Gastroesophageal sphincter (tissue), 4 donors: ENCODE results near the gene PDF. TPM values are rescaled to one million over a fixed set of nuclear protein-coding genes. Genes with fewer than 3 reads are reported as not detected.

Experiments
- ATAC-seq: fragments of 150-250 bp; one replicate; pipeline ENCODE4 v1.9.1; 2016; ENCODE audit warnings: mild to moderate bottlenecking, moderate library complexity
- H3K27ac ChIP-seq, 4 donors: fragments of 200-600 bp; sonication (generic) in 3 of 4; 1 replicate in 3 of 4; 2 replicates in 1 of 4; pipeline ENCODE4 v1.5.1; 2016 to 2019
- H3K27me3 ChIP-seq: fragments of 200-600 bp; sonication (generic); one replicate; pipeline ENCODE4 v1.5.1; 2019
- H3K36me3 ChIP-seq, 2 donors: fragments of 200-600 bp; sonication (generic); one replicate each; pipeline ENCODE4 v1.5.1; 2019; ENCODE audit warnings: control low read depth in 1 of 2
- H3K4me1 ChIP-seq, 3 donors: fragments of 200-600 bp; sonication (generic); 1 replicate in 2 of 3; 2 replicates in 1 of 3; pipeline ENCODE4 v1.5.1; 2016 to 2019; ENCODE audit warnings: control low read depth in 2 of 3
- H3K4me3 ChIP-seq, 2 donors: fragments of 200-600 bp; sonication (generic); one replicate each; pipeline ENCODE4 v1.5.1; 2019; ENCODE audit warnings: mild to moderate bottlenecking in 1 of 2, moderate library complexity in 1 of 2
- H3K9me3 ChIP-seq, 3 donors: fragments of 200-600 bp; sonication (generic); one replicate each; pipeline ENCODE4 v1.5.1; 2017 to 2019; ENCODE audit warnings: control low read depth in 2 of 3
- EP300 ChIP-seq: sonication (generic); formaldehyde crosslinking; IDR thresholded peaks from one replicate; pipeline ENCODE4 v1.6.1; 2017; ENCODE audit warnings: antibody characterized with exemption, mild to moderate bottlenecking
- POLR2A ChIP-seq, 2 donors: fragments of 450-650 bp; IDR thresholded peaks; one replicate each; pipeline ENCODE4 v1.6.1; 2017; ENCODE audit warnings: antibody characterized with exemption in 2 of 2, mild to moderate bottlenecking in 2 of 2, moderate library complexity in 1 of 2
- POLR2AphosphoS5 ChIP-seq: sonication (generic); formaldehyde crosslinking; IDR thresholded peaks from one replicate; pipeline ENCODE4 v1.6.1; 2017; ENCODE audit warnings: antibody characterized with exemption
- WGBS, 2 donors: methylation state at CpG; one replicate each; pipeline ENCODE4 v1.1.5; 2018; ENCODE audit warnings: low coverage in 1 of 2; 5-methylcytosine and 5-hydroxymethylcytosine counted together
- total RNA-seq, 4 donors: library from RNA; depleted of rRNA; stranded (reverse); fragments of >200 nt; gene quantifications; one replicate each; pipeline ENCODE4 v1.1.0, GENCODE V29; 2016
- TF ChIP-seq, protein P1 (sequence below), 4 experiments: fragments of 200-600 bp in 2 of 4; fragments of 450-650 bp in 2 of 4; sonication (generic) in 1 of 4; IDR thresholded peaks; one replicate each; pipeline ENCODE4 v1.5.1; 2017 to 2019; ENCODE audit warnings: antibody characterized with exemption in 4 of 4, mild to moderate bottlenecking in 2 of 4, moderate library complexity in 2 of 4

Gene PDF
- total RNA-seq, 4 donors from 2014 or later, result 0.49 to 16.0 (median 13.7) TPM

DNA sequence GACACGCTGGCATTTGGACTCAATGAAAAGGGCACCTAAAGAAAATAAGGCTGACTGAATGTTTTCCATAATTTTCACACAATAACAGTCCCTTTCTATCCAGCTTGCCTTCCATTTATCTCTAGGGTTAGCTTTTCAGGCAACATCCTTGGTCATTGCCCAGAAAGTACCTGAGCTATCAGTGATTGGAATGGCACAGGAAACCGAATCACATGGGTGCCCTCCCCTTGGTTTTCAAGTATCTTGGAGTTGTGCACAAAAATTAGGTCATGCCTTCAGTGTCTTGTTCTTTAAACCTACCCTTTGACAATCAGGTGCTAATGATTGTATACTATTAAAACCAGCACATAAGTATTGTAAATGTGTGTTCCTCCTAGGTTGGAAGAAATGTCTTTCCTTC is 22.5 kb downstream of the PDF start:
- Histone ChIP-seq H3K4me1 (peaks cover 0 to 19% (median 12%) of the 10 kb centered on the region in 3 donors), H3K9me3 (no peaks in the 10 kb centered on the region), H3K27me3 (no peaks in the 10 kb centered on the region), H3K4me3 (no peak overlapping the region), H3K36me3 (peaks cover 2 to 22% of the 10 kb centered on the region in 2 donors), H3K27ac (no peak overlapping the region)
- no peak for TF ChIP-seq POLR2A (IDR thresholded peaks at IDR 0.05)
- no peak for TF ChIP-seq POLR2AphosphoS5
- TF ChIP-seq EP300, result no peak
- TF ChIP-seq, protein P1, sequence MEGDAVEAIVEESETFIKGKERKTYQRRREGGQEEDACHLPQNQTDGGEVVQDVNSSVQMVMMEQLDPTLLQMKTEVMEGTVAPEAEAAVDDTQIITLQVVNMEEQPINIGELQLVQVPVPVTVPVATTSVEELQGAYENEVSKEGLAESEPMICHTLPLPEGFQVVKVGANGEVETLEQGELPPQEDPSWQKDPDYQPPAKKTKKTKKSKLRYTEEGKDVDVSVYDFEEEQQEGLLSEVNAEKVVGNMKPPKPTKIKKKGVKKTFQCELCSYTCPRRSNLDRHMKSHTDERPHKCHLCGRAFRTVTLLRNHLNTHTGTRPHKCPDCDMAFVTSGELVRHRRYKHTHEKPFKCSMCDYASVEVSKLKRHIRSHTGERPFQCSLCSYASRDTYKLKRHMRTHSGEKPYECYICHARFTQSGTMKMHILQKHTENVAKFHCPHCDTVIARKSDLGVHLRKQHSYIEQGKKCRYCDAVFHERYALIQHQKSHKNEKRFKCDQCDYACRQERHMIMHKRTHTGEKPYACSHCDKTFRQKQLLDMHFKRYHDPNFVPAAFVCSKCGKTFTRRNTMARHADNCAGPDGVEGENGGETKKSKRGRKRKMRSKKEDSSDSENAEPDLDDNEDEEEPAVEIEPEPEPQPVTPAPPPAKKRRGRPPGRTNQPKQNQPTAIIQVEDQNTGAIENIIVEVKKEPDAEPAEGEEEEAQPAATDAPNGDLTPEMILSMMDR (IDR thresholded peaks at IDR 0.05), result no peak
- no peak for ATAC-seq
- 68 to 94% methylated on average over 1 to 2 of the region's 2 CpGs for WGBS, 2 donors

DNA sequence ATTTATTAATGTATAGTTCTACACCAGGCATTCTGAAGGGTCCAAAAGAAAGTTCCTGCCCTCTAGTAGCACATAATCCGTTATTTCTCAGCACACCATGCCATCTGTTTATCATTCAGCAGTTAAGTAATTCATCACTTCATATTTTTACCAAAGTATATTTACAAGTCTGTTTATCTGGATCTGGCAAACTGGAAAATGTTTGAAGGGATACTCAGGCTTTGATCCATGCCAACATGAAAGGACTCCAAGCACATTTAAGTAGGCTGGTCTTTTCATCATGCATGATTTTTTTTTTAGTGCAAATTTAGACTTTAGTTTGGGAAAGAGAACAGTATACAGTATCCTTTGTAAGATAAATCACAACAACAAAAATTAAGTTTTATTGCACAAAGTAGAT is 23.3 kb downstream of the PDF start:
- Histone ChIP-seq H3K36me3 (peaks cover 2 to 26% of the 10 kb centered on the region in 2 donors), H3K27me3 (no peaks in the 10 kb centered on the region), H3K4me1 (peaks cover 0 to 11% (median 4%) of the 10 kb centered on the region in 3 donors), H3K27ac (no peak overlapping the region), H3K9me3 (no peaks in the 10 kb centered on the region), H3K4me3 (no peak overlapping the region)
- TF ChIP-seq POLR2A (IDR thresholded peaks at IDR 0.05), result no peak
- no peak for TF ChIP-seq EP300
- TF ChIP-seq, protein P1 (IDR thresholded peaks at IDR 0.05), result no peak
- TF ChIP-seq POLR2AphosphoS5, result no peak
- WGBS, 2 donors, result 67 to 86% methylated on average over 1 of the region's 1 CpG
- no peak for ATAC-seq

DNA sequence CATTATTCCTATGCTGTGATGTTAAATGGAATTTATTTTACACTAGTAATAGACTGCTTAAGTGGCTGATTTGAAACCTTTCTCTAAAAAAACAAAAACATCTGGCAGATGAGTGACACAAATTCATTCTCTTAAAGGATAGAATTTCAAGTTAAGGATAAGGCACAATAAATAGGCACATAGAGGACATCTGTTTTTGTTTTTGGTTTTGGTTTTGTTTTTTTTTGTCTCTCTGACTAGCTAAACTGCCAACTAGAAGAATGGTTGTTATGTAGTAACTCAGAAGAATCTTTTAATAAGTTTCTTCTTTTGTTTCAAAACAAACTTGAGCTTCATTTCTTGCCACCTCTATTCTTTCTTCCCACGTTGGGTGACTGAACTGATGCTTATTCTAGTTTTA is 24.4 kb downstream of the PDF start:
- no peaks in the 10 kb centered on the region for H3K27me3 ChIP-seq
- peaks cover 2 to 35% of the 10 kb centered on the region in 2 donors for H3K36me3 ChIP-seq
- H3K4me1 ChIP-seq, result peaks cover 0 to 7% (median 4%) of the 10 kb centered on the region in 3 donors
- no peak overlapping the region for H3K27ac ChIP-seq
- no peak for ATAC-seq
- TF ChIP-seq, protein P1 (IDR thresholded peaks at IDR 0.05), result no peak
- TF ChIP-seq POLR2A (IDR thresholded peaks at IDR 0.05), result no peak
- no peak for TF ChIP-seq POLR2AphosphoS5
- no peak for TF ChIP-seq EP300
- no peak overlapping the region for H3K4me3 ChIP-seq
- WGBS, 2 donors, result 50 to 67% methylated on average over 1 of the region's 1 CpG
- H3K9me3 ChIP-seq, result no peaks in the 10 kb centered on the region

DNA sequence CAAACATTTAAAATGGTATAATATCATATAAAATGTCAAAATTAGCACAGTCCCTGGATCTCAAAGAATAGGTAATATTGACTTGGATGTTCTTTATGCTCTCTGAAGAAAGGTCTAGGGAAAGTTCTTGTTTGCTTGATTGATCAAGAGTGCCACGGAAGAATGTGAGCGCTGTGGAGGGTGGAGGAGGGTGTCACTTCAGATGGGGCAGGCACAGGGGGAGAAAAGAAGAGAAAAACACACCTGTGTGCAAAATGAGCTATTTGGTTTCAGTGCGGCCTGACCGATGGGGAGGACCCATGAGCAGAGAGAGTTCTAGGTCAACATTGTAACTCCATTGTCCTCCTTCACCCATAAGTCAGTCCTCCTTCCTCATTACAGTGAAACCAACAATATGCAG is 28.1 kb downstream of the PDF start:
- H3K9me3 ChIP-seq, result no peaks in the 10 kb centered on the region
- no peaks in the 10 kb centered on the region for H3K27me3 ChIP-seq
- no peak for ATAC-seq
- H3K36me3 ChIP-seq, result peaks cover 2 to 69% of the 10 kb centered on the region in 2 donors
- no peaks in the 10 kb centered on the region for H3K4me1 ChIP-seq
- WGBS, 2 donors, result 86 to 98% methylated on average over 2 to 4 of the region's 4 CpGs
- no peak overlapping the region for H3K27ac ChIP-seq
- TF ChIP-seq, protein P1 (IDR thresholded peaks at IDR 0.05), result no peak
- TF ChIP-seq POLR2A (IDR thresholded peaks at IDR 0.05) (no peak), EP300 (no peak), POLR2AphosphoS5 (no peak)
- H3K4me3 ChIP-seq, result no peak overlapping the region

DNA sequence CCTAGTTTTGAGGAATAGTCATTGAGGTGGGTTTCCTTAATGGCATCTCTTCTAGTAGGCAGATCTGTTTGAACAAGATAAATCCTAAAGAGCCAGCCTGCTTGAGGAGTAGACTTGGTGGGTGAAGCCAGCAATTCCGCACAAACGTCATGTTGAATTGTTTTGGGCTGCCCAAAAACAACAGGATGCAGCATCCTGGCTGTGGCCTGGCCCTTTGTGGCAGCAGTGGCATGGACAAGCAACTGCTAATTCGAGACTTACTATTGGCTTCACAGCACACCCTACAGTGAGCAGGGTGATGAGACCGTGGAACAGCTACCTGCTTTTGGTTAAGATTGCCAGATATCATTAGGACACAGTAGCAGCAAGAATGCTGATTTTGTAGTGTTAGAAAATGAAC is 28.5 kb downstream of the PDF start:
- no peak for ATAC-seq
- H3K36me3 ChIP-seq, result peaks cover 2 to 69% of the 10 kb centered on the region in 2 donors
- no peak overlapping the region for H3K4me3 ChIP-seq
- no peaks in the 10 kb centered on the region for H3K9me3 ChIP-seq
- no peaks in the 10 kb centered on the region for H3K4me1 ChIP-seq
- TF ChIP-seq POLR2AphosphoS5 (no peak), EP300 (no peak)
- H3K27ac ChIP-seq, result no peak overlapping the region
- H3K27me3 ChIP-seq, result no peaks in the 10 kb centered on the region
- WGBS, 2 donors, result 74 to 100% methylated on average over 1 to 4 of the region's 4 CpGs
